Dedifferentiated amniotic fluid mesenchymal stem cell (primary cell): ENCODE data around the gene PTK6.
"Not testable (repeated sequence)": the region's sequence is repeated elsewhere in the genome, so short reads cannot be mapped to it uniquely, and the experiment has no call there.

Experiments
- DNase-seq: peaks from one replicate; pipeline ENCODE4 v3.0.0-alpha.2; 2016; ENCODE audit errors: extremely low spot score

Gene PTK6

DNA sequence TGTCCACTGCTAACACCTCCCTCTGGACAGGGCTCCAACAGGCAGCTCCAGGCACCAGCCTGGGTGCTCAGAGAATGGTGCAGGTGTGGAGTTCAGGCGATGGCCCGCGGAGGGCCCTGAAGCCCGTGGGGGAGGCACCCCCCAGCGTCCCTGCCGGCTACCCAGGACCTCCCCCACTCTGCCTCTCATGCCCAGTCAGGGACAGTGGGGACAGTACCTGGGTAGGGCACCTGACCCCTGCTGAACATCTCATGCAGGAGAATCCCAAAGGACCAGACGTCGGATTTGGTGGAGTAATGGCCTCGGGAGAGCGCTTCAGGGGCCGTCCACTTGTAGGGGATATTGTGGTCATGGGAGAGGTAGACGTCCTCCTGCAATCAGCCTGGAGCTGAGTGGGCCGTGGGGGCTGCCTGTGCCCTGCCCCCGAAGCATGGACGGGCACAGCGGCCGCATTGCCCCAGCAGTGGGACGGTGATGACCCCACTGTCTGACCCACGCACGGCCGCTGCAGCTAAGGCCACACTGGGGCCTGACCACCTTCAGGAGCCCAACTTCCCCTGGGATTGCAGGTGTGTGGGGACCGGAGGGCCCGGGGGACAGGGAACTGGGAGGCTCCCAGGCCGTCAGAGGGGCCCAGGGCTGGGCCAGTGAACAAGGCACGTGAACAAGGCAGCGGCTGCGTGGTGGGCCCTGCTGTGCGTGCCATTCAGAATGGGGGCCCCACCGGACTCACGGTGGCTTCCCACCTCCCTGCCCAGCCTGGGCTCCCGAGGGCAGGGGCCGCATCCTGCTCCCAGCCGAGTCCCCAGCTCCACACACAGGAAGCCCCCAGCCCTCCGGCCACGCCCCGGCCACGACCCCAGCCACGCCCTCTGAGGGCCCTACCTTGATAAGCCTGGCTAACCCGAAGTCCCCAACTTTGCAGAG lies 7.1 kb downstream of the PTK6 start:
- no peak for DNase-seq

DNA sequence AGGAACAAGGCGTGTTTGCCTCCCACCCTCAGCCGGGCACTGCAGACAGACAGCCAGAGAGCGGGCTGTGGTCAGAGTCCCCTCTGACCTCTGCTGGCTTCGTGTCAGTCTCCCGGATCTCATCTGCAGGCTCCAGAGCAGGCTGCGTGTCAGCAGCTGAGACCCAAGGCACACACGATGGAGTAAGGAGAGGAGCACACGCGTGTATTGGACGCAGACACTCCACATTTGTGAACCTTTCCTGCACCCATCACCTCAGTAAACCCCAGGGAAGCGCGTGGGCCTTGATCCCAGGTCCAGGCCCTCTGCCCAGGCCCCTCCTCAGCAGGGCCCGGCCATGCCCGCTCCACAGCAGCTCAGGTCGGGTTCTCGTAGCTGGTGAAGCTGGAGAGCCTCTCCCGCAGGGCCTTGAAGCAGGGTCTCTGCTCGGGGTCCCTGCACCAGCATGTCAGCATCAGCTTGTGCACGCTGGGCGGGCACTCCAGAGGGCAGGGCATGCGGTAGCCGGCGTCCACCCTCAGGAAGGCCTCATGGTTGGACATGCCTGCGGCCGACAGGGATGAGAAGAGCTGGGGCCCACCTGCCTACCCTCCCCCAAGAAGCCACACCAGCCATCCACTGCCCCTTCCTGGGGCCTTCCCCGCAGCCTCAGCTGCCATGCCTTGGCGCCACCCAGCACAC lies 7.9 kb downstream of the PTK6 start:
- no peak for DNase-seq

GRCh38 chr20:63527184-63527583 lies 10.0 kb downstream of the PTK6 start:
- DNase-seq: no peak

DNA sequence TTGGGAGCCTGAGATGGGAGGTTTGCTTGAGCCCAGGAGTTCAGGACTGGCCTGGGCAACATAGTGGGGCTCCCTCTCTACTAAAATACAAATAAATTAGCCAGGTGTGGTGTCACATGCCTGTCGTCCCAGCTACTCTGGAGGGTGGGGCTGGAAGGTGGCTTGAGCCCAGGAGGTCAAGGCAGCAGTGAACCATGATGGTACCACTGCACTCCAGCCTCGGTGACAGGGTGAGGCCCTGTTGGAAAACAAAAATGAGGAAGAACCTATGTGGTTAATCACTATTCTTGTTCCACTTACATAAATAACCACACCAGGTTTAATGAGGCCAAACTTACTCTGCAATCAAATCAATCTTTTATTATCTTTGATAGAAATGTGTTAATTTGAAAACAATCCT lies 11.2 kb downstream of the PTK6 start:
- no peak for DNase-seq

GRCh38 chr20:63525185-63525584 lies 12.0 kb downstream of the PTK6 start:
- DNase-seq: no peak

DNA sequence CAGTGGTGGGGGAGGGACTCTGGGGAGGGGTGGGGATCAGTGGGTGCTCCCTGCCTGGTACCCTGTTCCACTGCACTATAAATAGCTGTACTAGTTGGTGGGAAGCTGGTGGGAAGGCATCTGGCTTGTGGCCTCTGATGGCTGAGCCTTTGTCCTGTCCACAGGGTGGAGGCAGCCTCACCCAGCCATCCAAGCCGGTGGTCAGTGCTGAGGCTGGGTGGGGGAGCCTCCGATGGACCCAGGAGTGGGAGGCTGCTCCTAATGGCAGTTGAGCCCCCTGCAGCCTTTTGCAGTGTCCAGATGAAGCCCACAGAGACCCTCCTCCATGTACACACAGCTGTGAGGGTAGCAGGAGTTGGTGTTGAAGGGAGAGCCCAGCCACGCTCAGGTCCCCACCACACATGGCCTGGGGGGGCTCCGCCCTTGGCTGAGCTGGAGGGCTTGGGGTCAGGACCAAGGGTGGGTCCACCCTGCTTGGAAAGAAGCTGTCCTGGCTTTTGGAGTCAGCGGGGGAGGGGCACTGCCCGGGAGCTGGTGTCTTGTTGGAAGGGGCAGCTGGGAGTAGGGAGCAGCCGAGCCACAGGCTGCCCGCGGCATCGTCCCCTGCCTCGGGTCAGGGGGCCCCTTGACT lies 14.1 kb downstream of the PTK6 start:
- DNase-seq: no peak

DNA sequence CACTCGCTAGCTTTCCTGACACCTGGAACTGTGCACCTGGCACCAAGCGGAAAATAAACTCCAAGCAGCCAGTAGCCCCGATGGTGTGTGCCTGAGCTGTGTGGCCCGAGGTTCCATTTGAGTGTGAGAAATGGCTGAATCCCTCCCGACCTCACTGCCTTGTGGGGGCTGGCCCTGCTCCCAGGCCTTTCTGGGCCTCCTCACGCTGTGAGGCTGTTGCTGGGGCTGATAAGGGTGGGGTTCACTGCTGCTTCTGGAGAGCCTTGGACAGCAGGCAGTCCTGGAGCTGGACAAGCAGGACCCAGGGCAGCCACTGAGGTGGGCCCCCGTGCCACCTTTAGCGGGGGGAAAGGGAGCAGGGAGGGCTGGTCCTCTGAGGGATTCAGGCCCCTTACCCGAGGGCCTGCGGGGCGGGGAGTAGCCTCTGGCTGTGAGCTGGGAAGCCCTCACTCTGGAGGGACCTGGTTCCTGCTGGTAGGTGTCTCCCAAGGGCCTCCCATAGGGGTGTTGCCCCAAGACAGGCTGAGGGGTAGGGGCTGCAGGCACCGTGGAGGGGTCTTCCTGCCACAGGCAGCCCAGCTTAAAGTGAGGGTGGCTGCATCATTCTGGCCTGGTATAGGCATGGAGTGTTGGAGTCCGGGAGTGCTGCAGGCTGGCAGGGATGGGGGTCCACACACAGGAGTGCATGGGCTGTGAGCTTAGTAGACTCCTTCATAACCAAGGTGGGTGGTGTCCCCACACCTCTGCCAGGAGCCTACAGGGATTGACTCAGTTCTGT lies 14.9 kb downstream of the PTK6 start:
- DNase-seq: no peak

GRCh38 chr20:63521602-63522001 lies 15.6 kb downstream of the PTK6 start:
- no peak for DNase-seq

DNA sequence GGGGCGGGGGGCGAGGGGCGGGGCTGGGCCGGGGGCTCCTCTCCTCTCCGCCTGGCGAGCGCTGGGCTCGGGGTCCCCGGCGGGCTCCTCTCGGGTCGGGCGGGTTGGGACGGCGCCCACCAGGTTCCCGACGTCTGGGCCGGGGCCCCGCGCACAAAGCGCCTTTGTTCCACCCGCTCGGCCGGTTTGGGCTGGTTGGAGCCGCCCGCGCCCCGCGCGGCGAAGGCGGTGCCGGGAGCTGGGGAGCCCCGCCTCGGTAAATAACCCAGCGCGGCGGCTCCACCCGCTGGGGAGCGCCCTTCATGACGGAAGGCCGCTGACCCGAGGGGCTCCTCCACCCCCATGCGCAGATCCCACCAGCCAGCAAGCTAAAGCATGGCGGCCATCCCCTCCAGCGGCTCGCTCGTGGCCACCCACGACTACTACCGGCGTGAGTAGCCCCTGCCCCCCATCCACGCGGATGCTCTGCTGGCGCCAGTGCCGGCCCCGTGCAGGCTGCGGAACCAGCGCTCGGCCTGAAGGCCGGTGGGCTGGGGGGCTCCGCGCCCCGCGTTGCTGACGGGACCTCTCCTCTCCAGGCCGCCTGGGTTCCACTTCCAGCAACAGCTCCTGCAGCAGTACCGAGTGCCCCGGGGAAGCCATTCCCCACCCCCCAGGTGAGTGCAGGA lies 16.1 kb downstream of the PTK6 start:
- peak; percentile 39 for DNase-seq

DNA sequence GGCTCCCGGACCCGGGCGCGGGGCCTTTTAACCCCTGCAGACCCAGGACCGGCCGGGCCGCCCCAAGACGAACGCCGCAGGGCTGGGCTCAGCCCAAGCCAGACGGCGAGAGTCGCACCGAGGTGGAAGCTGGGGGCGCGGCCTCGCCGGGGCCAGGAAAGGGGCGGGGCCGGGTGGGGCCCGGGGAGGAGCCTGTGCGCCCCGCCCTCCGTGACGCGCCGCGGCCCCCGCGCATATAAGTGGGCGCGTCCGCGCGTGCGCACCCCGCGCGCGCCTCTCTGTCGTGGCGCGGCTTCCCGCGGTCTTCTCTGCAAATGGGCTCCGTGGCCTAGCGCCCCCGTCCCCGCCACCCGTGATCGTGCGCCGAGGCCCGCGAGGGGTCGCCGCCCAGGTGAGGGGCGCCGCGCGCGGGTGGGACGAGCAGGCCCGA lies 16.7 kb downstream of the PTK6 start, which contains the start of gene PPDPF:
Gene PPDPF (plus strand): TSS at position 262 of the 430 bp plus-strand sequence. CDS start 544 bp downstream, outside the sequence.
- peak; percentile 59 for DNase-seq

DNA sequence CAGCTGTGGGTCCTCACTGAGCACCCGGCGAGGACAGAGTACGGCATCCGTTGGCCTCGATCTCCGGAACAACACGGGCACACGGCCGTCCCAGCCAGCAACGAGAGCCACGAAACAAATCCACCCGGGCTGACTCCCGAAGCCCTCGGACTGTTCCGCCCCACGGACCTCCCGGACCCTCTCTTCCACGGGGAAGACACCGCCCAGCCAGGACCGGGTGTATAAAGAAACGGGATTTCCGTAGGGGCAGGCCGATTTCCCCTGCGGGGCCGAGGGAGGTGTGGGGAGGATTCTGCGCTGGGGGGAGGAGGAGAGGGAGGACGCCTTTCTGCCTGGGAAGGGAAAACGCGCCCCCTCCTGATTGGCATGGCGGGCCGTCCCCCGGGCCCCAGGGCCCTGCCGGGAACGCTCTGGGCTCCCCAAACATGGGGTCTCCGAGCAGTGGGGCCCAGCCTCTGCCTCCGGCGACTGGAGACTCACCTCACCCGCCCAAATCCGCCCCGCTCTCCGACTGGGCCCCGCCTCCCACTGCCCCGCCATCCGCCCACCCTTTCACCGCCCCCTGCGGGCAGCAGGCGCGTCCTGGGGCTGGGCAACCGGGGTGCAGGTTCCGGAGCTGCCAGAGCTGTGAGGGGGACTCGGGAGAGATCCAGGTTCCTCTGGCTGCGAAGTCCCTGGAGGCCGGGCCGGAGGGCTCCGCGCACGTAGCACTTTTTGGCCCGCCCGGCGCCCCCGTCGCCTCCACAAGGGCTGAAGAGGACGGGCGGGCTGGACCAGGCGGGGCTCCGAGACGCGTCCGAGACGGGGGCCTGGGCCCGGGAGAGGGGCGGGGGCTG lies 17.3 kb downstream of the PTK6 start:
- no peak for DNase-seq

DNA sequence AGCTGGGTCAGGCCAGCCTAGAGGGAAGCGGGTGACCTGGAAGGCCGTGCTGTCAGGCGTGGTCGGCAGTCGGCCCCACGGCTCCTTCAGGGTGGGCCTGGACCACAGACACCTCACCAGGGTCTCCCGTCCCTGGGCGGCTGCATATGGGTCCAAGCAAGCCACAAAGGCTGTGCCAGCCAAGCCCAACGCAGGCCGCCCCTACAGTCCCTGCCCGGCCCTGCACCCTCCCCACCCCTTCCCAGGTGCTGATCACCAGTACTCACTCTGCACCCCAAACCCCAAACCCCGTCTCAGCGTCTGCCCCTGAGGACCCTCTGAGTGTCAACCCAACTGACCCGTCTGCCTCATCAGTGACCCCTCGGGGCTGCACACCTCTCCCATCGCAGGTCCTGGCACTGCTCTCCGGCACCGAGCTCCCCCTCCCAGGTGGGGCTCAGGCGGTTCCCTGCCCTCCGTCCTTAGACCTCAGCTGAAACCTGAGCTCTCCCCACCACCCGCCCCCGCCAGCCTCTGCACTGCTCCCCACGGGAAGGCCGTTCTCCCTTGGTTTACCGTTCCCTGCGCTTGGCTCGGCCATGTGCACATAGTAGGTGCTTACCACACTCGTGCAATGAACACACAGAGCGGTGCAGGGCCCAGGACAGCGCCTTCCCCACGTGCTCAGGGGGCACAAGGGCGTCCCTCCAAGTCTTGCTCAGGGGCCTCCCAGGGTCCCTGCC lies 18.1 kb downstream of the PTK6 start:
- no peak for DNase-seq

GRCh38 chr20:63518351-63518861 lies 18.8 kb downstream of the PTK6 start:
- DNase-seq: no peak

- no peak for DNase-seq
Observed at GRCh38 chr20:63517376-63518309, 19.5 kb downstream of the PTK6 start.

DNA sequence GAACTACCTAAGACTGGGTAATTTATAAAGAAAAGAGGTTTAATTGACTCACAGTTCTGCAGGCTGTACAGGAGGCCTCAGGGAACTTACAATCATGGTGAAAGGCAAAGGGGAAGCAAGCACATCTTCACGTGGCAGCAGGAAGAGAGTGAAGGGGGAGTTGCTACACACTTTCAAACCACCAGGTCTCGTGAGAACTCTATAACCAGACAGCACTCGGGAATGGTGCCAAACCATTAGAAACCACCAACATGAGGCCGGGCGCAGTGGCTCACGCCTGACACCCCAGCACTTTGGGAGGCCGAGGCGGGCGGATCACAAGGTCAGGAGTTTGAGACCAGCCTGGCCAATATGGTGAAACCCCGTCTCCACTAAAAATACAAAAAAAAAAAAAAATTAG lies 22.7 kb downstream of the PTK6 start:
- not testable (repeated sequence) for DNase-seq

- no peak for DNase-seq
Observed at GRCh38 chr20:63513207-63513606, 24.0 kb downstream of the PTK6 start.

GRCh38 chr20:63509088-63509564 lies 28.1 kb downstream of the PTK6 start:
- DNase-seq: no peak
